ENCODE results near the gene PKNOX2.
"Not testable (repeated sequence)": the region's sequence is repeated elsewhere in the genome, so short reads cannot be mapped to it uniquely, and the experiment has no call there.

Gene PKNOX2

GRCh38 chr11:125201525-125202141 is 37.1 kb downstream of the PKNOX2 start:
- DNase-seq (ENCODE audit: low read depth in 3 of 3, low spot score in 1 of 3): no peak

DNA sequence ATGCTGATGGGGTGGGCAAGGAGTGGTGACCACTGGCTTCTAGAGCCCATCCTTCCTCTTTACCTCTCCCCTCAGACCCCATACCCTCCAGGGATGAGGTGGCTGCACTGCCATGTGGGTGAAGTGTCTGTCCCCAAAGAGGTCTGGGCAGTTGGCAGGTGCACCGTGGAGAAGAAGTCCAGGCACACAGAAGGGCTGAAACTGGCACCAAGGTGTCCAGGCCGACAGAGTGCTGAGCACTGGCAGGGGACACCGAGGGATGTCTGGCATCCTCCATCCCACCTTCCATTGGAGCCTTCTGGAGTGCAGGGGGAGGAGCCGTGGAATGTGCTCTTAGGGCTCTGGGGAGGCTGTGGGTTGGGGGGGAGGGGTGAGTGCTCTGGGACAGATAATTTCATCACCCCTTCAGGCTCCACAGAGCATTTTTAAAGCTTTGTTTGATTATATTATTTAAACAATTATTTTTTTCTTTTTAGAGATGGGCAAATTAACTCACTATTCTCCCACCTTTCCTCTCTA is 37.9 kb downstream of the PKNOX2 start:
- no peak for DNase-seq (ENCODE audit: low read depth in 3 of 3, low spot score in 1 of 3)

DNA sequence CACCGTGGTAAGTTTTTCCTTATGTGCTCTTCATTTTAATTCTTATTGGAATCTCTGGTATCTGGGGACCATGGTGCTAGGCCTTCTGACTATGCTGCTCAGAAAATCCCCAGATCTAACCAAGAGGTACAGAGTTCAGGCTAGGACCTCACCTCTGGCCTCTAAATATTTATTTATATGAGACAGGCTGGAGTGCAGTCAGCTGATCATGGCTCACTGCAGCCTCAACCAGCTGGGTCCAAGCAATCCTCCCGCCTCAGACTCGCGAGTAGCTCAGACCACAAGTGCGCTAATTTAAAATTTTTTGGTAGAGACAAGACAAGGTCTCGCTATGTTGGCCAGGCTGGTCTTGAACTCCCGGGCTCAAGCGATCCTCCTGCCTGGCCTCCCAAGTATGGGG is 38.4 kb downstream of the PKNOX2 start:
- no peak for DNase-seq (ENCODE audit: low read depth in 3 of 3, low spot score in 1 of 3)

DNA sequence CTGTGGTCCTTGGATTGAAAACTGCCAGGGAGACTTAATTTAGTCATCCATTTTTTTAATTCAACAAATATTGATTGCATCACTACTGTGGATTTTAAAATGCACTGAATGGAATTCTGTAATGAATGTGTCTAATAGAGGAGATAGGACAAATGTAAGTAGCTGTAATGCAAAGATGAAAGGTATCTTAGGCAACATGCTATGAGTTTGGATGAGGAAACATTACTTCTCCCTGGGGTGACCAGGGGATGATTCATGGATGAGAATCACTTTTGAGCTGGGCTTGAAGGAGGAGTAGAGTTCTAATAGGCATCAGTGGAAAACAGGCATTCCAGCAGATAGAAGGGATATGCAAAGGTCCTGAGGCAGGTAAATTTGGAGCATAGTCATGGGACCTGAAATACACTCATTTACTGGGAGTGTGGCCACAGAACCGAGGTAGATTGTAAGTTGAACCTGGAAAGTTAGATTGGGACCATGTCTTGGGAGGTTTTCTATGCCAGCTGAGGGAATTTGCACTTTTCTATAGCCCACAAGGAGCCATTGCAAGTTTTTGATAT is 43.4 kb downstream of the PKNOX2 start:
- DNase-seq (ENCODE audit: low read depth in 3 of 3, low spot score in 1 of 3): no peak

DNA sequence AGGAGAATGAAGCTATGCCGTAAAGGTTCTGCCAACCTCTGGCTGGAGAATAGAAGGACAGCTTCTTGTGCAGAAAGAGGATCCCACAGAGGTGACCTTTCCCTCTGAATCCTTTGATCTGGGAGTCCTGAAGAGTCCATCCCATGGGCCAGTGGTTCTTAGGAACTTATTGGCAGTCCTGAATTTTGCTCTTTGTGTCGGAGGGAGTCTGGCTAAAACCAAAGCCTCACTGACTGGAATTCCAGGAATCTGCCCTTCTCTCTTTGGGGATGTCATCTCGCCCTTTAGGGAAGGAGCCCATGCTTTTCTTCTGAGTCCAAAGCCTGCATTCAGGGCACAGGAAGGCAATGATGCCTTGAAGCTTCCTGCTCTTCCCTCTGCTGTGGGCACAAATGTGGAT is 45.5 kb downstream of the PKNOX2 start:
- no peak for DNase-seq (ENCODE audit: low read depth in 3 of 3, low spot score in 1 of 3)

DNA sequence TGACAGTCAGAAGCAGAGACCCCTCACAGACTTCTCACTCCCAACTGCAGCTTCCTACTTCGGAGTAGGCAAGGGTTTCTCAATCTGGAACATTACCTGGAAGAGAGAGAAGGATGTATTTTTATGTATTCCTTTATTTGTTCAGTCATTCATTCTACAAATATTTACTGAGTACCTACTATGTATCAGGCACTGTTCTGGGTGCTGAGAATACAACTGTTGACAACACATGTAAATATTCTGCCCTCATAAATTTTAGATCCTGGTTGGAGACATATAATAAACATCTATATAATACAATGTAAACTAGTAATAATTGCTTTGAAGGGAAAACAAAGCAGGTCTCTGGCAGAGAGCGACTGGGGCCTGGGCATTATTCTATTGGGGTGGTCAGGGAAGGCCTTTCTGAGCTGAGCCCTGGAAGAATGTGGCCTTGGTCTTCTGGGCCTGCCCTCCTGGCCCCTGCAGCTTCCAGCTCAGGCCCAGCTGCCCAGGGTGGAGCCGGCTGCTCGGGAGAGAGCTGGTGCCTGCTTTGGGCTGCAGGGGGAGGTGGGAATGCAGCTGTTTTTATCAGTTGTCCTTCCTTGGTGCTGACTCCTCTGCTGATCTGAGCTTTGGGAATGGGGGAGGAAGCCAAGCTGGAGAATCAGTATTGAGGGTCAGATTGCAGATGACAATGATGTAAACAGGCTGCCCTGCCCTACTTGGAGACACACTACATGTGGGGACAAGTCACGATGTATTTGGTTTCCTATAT is 46.8 kb downstream of the PKNOX2 start:
- no peak for DNase-seq (ENCODE audit: low read depth in 3 of 3, low spot score in 1 of 3)

DNA sequence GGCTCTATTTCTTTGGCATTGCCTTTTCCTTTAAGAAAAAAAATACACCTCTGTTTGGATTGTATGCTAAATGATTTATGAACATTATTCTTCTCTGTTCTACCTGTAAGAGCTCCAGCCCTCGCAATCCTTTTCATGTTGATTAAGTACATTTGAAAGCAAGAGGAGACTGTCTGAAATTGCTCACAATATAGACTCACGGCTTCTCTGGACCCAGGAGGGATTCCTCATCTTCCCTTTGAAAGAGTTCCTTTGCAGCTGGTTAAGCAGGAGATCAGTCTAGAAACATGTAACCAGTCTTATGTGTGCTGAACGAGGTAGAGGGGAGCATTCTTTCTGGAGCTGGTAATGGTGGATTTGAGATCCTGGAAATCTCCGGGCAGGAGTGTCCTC is 47.4 kb downstream of the PKNOX2 start:
- no peak for DNase-seq (ENCODE audit: low read depth in 3 of 3, low spot score in 1 of 3)

DNA sequence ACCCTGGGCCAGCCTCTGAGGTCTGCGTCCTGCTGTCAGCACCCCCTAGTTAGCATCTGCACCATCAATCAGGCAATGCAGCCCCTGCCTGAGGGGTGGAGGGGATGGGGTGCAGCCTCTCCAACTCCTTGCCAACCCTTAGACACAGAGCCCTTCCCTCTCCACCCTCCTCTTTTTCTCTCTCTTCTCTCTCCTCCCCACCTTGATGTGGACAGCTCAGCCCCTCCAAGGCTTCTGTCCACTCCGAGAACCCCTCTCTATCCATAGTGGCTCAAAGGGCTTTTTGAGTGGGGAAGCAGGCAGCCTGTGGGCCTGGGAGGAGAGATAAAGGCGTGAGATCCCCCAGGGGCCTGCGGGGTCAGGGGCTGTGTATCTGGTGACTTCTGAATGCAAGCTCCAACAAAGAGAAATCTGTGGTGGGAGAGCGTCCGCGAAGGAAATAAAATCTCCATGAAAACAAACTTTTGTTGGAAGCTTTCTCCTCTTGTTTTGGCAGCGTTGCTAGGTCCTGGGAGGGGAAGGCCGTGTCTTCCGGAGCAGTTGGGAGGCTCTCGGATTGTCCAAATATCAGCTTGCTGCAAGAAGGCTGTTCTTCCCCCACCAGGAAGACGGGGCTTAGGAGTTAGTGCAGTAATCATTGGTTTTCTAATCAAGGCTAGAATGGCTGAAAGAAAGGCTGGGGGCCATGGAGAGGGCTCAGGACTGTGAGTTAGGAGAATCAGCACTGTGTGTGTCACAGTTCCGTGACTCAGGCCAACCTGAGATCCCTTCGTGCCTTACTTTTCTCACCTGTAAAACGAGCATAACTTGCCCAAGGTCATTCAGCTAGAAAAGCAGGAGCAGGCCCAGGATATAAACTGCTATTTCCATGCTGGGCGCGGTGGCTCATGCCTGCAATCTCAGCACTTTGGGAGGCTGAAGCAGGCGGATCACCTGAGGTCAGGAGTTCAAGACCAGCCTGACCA is 50.3 kb downstream of the PKNOX2 start:
- no peak for DNase-seq (ENCODE audit: low read depth in 3 of 3, low spot score in 1 of 3)

GRCh38 chr11:125215976-125216375 is 51.4 kb downstream of the PKNOX2 start:
- DNase-seq (ENCODE audit: low read depth in 3 of 3, low spot score in 1 of 3): no peak

DNA sequence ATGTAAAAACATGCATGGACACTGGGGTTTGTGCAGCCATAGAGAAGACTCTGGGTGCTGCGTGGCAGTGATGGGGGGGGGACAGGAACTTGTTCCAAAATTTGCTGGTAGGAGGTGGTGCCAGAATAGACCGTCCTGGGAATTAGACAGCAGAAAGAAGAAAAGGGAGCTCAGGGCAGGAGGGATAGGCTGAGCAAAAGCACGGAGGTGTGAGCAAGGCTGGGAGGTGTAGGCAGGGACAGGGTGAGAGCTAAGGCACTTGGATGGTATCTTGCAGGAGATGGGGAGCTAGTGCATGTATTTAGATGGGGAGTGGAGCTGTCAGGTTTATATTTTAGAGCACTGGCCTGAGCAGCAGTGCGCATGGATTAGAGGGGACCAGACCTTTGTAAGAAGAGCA is 53.8 kb downstream of the PKNOX2 start:
- no peak for DNase-seq (ENCODE audit: low read depth in 3 of 3, low spot score in 1 of 3)

DNA sequence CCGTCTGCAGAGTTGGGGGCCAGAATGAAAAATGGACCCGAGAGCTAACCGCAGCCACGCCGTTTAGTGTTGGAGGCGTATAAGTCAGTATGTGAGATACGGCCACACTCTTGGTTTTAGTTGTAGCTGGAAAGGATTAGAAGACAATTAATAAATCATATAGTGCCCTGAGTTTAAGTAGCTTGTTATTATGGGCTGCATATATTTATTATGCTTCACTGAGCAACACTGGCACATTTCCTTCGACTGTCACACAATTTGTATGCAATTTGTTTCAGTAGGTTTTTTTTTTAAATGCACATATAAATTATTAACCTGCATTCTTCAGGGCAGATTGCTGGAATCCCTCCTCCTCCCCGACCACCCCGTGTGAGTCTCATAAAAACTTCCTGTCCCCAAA is 56.9 kb downstream of the PKNOX2 start:
- DNase-seq (ENCODE audit: low read depth in 3 of 3, low spot score in 1 of 3): no peak

DNA sequence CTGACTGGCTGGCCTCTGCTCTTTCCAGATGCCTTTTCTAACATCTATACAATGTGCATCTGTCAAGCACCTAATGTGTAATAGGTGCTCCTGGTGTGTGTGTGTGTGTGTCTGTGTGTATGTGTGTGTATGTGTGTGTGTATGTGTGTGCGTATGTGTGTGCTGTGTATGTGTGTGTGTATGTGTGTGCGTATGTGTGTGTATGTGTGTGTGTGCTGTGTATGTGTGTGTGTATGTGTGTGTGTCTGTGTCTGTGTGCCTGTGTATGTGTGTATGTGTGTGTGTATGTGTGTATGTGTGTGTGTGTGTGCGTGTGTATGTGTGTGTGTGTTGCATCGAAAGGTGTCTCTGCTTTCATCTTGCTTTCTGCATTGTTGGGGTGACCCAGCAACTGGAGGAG is 57.9 kb downstream of the PKNOX2 start:
- DNase-seq (ENCODE audit: low read depth in 3 of 3, low spot score in 1 of 3): no peak

DNA sequence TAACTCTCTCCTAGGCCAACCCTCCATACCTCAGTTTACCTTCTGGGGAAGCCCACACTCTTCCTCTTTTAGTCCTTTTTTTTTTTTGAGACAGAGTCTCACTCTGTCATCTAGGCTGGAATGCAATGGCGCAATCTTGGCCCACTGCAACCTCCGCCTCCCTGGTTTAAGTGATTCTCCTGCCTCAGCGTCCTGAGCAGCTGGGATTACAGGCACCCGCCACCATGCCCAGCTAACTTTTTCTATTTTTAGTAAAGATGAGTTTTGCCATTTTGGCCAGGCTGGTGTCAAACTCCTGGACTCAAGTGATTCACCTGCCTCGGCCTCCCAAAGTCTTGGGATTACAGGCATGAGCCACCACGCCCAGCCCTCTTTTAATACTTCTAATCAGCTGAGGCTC is 58.6 kb downstream of the PKNOX2 start:
- DNase-seq (ENCODE audit: low read depth in 3 of 3, low spot score in 1 of 3): not testable (repeated sequence)

GRCh38 chr11:125223901-125224361 is 59.4 kb downstream of the PKNOX2 start:
- DNase-seq (ENCODE audit: low read depth in 3 of 3, low spot score in 1 of 3): no peak

GRCh38 chr11:125224391-125225021 is 60.0 kb downstream of the PKNOX2 start:
- DNase-seq (ENCODE audit: low read depth in 3 of 3, low spot score in 1 of 3): no peak

- DNase-seq (ENCODE audit: low read depth in 3 of 3, low spot score in 1 of 3): no peak
These were observed 60.9 kb downstream of the PKNOX2 start for GRCh38 chr11:125225401-125225800.

- no peak for DNase-seq (ENCODE audit: low read depth in 3 of 3, low spot score in 1 of 3)
These were observed 61.5 kb downstream of the PKNOX2 start for GRCh38 chr11:125226031-125226430.

DNA sequence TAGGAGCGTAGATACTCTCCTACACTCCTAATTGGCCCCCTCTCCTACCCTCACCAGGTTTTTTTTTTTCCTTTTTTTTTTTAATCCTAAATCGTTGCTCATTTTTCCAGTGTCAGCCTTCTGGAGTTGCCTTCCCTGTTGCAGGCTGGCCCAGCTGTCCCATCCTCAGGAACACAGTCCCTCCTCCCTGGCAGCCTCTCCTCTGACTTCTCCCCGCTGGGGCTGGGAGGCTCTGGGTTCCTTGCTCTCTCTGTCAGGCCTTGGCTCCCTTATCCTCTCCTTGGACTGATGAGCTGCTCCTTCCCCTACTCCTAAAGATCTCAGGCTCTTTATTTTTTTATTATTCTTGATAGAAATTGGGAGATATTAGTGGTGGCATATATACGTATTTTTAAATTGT is 62.2 kb downstream of the PKNOX2 start:
- DNase-seq (ENCODE audit: low read depth in 3 of 3, low spot score in 1 of 3): no peak

DNA sequence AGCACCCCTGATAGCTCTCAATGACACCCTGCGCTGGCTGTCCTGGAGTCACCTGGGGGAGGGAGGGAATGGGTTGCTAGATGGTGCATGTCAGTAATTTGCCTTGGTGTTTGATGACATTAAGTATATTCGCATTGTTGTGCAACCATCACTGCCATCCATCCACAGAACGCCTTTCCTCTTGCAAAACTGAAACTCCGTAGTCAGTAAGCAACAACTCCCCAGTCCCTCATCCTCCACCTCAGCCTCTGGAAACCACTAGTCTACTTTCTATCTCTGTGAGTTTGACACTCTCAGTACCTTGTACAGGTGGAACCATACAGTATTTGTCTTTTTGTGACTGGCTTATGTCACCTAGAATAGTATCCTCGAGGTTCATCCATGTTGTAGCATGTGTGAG is 62.6 kb downstream of the PKNOX2 start:
- no peak for DNase-seq (ENCODE audit: low read depth in 3 of 3, low spot score in 1 of 3)

- DNase-seq (ENCODE audit: low read depth in 3 of 3, low spot score in 1 of 3): no peak
These were observed 63.9 kb downstream of the PKNOX2 start for GRCh38 chr11:125228445-125228844.

GRCh38 chr11:125228993-125229392 is 64.4 kb downstream of the PKNOX2 start:
- no peak for DNase-seq (ENCODE audit: low read depth in 3 of 3, low spot score in 1 of 3)

Measured in stimulated activated CD4-positive, alpha-beta T cell treated with anti-CD3 and anti-CD28 coated beads, TNF-alpha, amount 100 ng/mL, for 1 hour (primary cell).